DMS153 treated with DMSO at 0.1 percent for 48 hours (cell line): Measurements from ENCODE around the gene CD248.

ENCODE experiments used
- DNase-seq: peaks from one replicate; lab custom pipeline; 2025; ENCODE audit not compliant: unreplicated experiment; lab: John Stamatoyannopoulos, UW

The CD248 gene

GRCh38 chr11:66289548-66290329, 27.1 kb downstream of the CD248 start:
- peak; percentile 62 for DNase-seq

GRCh38 chr11:66288671-66289547, 27.9 kb downstream of the CD248 start, which contains the start of gene YIF1A:
YIF1A (minus strand) TSS chr11:66289143; CDS start chr11:66288985, 158 bp downstream.
- peak; percentile 97 for DNase-seq

- no peak for DNase-seq
These were observed 28.8 kb downstream of the CD248 start for GRCh38 chr11:66287889-66288670.

GRCh38 chr11:66287211-66287888, 29.5 kb downstream of the CD248 start:
- DNase-seq, result no peak

GRCh38 chr11:66286699-66287098, 30.1 kb downstream of the CD248 start:
- no peak for DNase-seq

GRCh38 chr11:66285250-66285947, 31.4 kb downstream of the CD248 start:
- no peak for DNase-seq

GRCh38 chr11:66284526-66285078, 32.2 kb downstream of the CD248 start:
- DNase-seq, result no peak

GRCh38 chr11:66283461-66284105, 33.3 kb downstream of the CD248 start:
- DNase-seq, result no peak

- peak; percentile 92 for DNase-seq
These were observed 34.1 kb downstream of the CD248 start for GRCh38 chr11:66282468-66283455.

- no peak for DNase-seq
These were observed 34.9 kb downstream of the CD248 start for GRCh38 chr11:66281776-66282467.

- DNase-seq, result no peak
These were observed 35.8 kb downstream of the CD248 start for GRCh38 chr11:66281001-66281400.

- DNase-seq, result no peak
These were observed 36.4 kb downstream of the CD248 start for GRCh38 chr11:66280428-66280827.

- DNase-seq, result no peak
These were observed 37.6 kb downstream of the CD248 start for GRCh38 chr11:66279092-66279734.

GRCh38 chr11:66278363-66279091, 38.3 kb downstream of the CD248 start:
- DNase-seq, result no peak

- DNase-seq, result no peak
These were observed 39.1 kb downstream of the CD248 start, which contains the start of gene CNIH2 for GRCh38 chr11:66277471-66278362. CNIH2 (plus strand) TSS chr11:66278175; CDS start chr11:66278457, 282 bp downstream.
